Measurements from ENCODE around the gene B4GALT3. TPM values are rescaled to one million over a fixed set of nuclear protein-coding genes. Genes with fewer than 3 reads are reported as not detected.

Gene B4GALT3
- total and polyA plus RNA-seq, 9 of the 15 experiments (the other 6 are each of a cell fraction or from before 2014, with no cell fraction given), result 31.2 to 103 (median 46.1) TPM

GRCh38 chr1:161162052-161162451, 15.3 kb downstream of the B4GALT3 start (continued):
- TF ChIP-seq ELF2 (CRISPR knock-in tag; IDR thresholded peaks at IDR 0.05) (no peak), UBTF (IDR thresholded peaks at IDR 0.05; ENCODE audit: borderline replicate concordance in 1 of 2, low read depth in 2 of 2, low read length in 2 of 2) (peak in 1 of 2 experiments; percentile 82; a peak in 2 of 4 replicates), BDP1 (IDR thresholded peaks at IDR 0.05; ENCODE audit: insufficient read depth, insufficient read length) (no peak), JUN (IDR thresholded peaks at IDR 0.05; ENCODE audit: borderline replicate concordance, low read depth, low read length) (no peak), JUN (CRISPR knock-in tag; IDR thresholded peaks at IDR 0.05; ENCODE audit: borderline replicate concordance) (no peak), SMC3 (conservative IDR thresholded peaks at IDR 0.05; ENCODE audit: insufficient read depth, low read depth, low read length) (no peak), ESRRA (IDR thresholded peaks at IDR 0.05; ENCODE audit: borderline replicate concordance, low read depth) (0 out of 2 replicates have a peak, but pooled peaks have one; percentile 11), POLR2A (conservative IDR thresholded peaks at IDR 0.05) (peak; percentile 62; the same call in 1 of the 2 replicates), CBFA2T3 (IDR thresholded peaks at IDR 0.05) (peak; percentile 73), MTA2 (IDR thresholded peaks at IDR 0.05; ENCODE audit: low read depth) (peak; percentile 21; the same call in 1 of the 2 replicates), PREB (CRISPR knock-in tag; IDR thresholded peaks at IDR 0.05) (peak; percentile 77; the same call in 1 of the 2 replicates), IRF9 (tag; IDR thresholded peaks at IDR 0.05) (no peak), SP2 (IDR thresholded peaks at IDR 0.05; ENCODE audit: extremely low read depth, low read depth, low read length, poor library complexity, severe bottlenecking) (no peak), MTF1 (CRISPR knock-in tag; IDR thresholded peaks at IDR 0.05; ENCODE audit: borderline replicate concordance) (no peak), MTA3 (IDR thresholded peaks at IDR 0.05; ENCODE audit: borderline replicate concordance) (0 out of 2 replicates have a peak, but pooled peaks have one; percentile 66), MBD1 (CRISPR knock-in tag; IDR thresholded peaks at IDR 0.05) (no peak), SIX5 (IDR thresholded peaks at IDR 0.05; ENCODE audit: borderline replicate concordance in 1 of 2, insufficient read depth in 1 of 2, low read depth in 1 of 2, low read length in 2 of 2) (no peak), NR0B1 (IDR thresholded peaks at IDR 0.05; ENCODE audit: partially characterized antibody) (no peak), ZNF232 (CRISPR knock-in tag; IDR thresholded peaks at IDR 0.05) (no peak)
- TF ChIP-seq, protein P1, sequence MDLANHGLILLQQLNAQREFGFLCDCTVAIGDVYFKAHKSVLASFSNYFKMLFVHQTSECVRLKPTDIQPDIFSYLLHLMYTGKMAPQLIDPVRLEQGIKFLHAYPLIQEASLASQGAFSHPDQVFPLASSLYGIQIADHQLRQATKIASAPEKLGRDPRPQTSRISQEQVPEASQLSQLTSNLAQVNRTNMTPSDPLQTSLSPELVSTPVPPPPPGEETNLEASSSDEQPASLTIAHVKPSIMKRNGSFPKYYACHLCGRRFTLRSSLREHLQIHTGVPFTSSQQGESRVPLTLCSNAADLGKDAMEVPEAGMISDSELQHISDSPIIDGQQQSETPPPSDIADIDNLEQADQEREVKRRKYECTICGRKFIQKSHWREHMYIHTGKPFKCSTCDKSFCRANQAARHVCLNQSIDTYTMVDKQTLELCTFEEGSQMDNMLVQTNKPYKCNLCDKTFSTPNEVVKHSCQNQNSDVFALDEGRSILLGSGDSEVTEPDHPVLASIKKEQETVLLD (IDR thresholded peaks at IDR 0.05), result no peak

Measured in K562 (cell line).